ENCODE measurements around the gene WDR91.

- no peak for TF ChIP-seq POLR2A (IDR thresholded peaks at IDR 0.05)
- TF ChIP-seq, protein P1, sequence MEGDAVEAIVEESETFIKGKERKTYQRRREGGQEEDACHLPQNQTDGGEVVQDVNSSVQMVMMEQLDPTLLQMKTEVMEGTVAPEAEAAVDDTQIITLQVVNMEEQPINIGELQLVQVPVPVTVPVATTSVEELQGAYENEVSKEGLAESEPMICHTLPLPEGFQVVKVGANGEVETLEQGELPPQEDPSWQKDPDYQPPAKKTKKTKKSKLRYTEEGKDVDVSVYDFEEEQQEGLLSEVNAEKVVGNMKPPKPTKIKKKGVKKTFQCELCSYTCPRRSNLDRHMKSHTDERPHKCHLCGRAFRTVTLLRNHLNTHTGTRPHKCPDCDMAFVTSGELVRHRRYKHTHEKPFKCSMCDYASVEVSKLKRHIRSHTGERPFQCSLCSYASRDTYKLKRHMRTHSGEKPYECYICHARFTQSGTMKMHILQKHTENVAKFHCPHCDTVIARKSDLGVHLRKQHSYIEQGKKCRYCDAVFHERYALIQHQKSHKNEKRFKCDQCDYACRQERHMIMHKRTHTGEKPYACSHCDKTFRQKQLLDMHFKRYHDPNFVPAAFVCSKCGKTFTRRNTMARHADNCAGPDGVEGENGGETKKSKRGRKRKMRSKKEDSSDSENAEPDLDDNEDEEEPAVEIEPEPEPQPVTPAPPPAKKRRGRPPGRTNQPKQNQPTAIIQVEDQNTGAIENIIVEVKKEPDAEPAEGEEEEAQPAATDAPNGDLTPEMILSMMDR (IDR thresholded peaks at IDR 0.05): no peak
- no peak for TF ChIP-seq EP300 (IDR thresholded peaks at IDR 0.05)
- no peak for TF ChIP-seq POLR2AphosphoS5 (IDR thresholded peaks at IDR 0.05)
Observed at GRCh38 chr7:135151132-135151531, 60.2 kb downstream of the WDR91 start.

Data from gastroesophageal sphincter (tissue), 3 donors.